ENCODE results near the gene ARF1.
A peak's percentile ranks its signal among the peaks of the same experiment; 100 is the strongest.
"Not testable (repeated sequence)": the region's sequence is repeated elsewhere in the genome, so short reads cannot be mapped to it uniquely, and the experiment has no call there.

ARF1 gene

DNA sequence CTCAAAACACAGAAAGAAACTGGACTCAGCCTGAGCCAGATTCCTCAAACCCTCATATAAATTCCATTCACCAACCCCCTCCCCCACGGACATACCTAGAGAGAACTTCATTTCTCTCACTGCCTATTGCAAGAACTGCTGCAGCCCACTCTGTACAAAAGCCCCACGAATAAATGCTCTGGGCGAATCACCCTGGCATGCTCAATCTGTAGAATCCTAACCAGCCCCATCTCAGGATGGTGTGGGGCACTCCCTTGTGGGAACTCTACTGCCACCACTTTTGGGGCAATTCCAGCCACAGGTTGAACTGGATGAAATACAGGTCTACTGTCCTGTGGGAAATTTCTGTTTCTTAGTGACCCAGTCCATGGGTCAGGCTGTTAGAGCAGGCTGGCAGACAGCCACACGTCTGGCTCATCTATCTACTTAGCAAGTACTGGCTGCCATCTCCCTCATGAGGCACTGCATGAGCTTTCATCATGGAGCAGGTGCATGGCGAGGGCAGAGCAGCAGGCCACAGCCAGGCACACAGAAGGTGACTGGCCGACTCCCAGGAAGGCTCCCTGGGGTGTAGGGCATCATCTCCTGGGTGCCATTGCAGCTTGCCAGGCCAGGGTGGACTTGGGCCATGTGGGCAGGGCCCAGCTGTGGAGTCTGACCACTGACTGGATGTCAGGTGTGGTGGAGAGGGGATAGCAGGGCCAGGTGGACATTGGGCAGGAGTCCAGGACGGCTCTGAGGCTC, 22.2 kb downstream of the ARF1 start:
- DNase-seq = peak; percentile 30

DNA sequence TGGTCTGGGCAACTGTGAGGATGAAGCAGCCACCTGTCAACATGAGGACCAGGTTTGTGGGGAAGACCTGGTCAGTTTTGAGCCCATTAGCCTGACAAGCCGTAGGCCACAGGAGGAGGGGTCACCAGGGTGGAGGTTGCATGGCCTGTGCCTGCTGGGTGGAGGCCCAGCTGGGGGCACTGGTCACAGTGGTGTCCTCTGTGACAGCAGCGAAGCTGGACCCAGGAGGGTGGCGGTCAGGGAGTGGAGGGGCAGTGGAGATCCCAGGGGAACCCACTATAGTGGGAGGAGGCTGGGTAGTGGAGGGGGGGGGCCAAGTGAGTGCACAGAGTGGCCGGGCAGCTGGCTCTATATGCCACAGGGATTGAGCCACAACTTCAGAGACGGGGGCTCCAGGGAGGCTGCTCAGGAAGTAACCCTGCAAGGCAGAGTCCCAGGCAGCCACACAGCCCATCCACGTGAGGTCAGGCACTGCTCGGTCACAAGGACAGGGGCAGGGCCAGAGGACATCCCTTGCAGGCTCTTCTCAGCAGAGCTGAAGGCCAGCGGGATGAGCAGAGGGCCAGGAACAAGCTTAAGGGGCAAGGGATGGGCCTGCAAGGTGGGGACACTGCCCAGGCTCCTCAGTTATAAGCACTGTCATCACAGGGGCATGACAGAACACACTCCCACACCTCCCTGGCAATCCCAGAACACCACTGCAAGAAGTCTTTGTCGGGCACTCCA, 22.9 kb downstream of the ARF1 start:
- no peak for DNase-seq

- no peak for DNase-seq
Measured at GRCh38 chr1:228105996-228106799, 23.7 kb downstream of the ARF1 start.

DNA sequence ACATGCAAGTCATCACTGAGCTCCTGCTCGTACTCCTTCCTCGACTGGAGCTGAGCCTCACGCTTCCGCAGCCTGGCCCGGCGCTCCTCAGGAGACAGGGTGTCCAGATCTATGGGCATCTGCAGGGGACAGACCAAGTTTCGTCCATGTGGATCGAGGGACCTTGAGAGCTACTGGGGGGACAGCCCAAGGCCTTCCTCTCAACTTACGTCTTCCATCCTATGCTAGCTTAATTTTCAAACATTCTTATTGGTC, 24.2 kb downstream of the ARF1 start:
- DNase-seq = no peak

DNA sequence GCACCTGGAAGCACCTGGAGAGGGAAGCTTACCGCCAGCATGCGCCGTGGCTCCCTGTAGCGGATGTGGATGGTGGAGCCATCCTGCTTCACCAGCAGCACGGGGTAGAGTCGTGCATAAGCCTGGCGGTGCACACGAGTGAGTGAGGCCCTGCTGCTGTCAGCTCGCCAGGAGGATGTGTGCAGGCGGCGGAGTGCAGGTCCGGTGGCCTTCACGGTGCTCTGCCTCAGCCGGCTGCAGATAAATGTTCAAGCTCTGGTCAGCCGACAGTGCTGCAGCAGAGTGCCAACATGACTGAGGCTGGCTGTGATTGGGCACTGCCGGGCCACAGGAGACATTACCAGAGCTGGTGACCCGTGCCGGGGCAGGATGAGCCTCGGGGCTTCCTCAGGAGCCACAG, 25.1 kb downstream of the ARF1 start:
- no peak for DNase-seq

DNA sequence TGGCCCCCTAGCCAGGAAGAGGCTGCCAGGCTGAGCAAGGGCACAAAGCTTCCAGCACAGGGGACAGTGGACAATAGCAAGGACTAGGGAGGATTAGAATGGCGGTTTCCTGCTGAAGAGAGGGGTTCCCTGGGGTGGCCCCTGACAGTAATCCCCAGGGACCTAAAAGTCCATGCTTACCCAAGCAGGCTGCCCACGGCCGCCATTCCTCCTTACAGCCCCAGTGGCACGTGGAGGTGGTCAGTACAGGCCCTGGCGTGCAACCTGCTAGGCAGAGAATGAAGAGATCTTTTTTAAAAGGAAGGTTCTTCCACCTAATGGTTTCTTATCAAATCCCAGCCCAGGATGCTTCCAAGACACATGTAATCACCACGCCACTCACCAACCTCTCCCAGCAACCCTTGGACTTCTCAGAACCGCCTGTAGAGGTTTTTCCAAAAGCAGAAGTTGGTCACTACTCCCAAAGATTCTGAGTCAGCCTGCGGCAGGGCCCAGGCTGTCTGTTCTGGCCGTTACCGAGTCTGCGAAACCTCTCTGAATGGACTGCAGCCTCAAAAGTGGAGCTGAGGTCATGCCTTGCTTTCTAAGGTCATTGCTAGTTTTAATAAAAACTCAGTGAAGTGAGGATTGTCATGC, 25.7 kb downstream of the ARF1 start:
- DNase-seq = no peak

GRCh38 chr1:228108742-228109072, 26.2 kb downstream of the ARF1 start:
- no peak for DNase-seq

DNA sequence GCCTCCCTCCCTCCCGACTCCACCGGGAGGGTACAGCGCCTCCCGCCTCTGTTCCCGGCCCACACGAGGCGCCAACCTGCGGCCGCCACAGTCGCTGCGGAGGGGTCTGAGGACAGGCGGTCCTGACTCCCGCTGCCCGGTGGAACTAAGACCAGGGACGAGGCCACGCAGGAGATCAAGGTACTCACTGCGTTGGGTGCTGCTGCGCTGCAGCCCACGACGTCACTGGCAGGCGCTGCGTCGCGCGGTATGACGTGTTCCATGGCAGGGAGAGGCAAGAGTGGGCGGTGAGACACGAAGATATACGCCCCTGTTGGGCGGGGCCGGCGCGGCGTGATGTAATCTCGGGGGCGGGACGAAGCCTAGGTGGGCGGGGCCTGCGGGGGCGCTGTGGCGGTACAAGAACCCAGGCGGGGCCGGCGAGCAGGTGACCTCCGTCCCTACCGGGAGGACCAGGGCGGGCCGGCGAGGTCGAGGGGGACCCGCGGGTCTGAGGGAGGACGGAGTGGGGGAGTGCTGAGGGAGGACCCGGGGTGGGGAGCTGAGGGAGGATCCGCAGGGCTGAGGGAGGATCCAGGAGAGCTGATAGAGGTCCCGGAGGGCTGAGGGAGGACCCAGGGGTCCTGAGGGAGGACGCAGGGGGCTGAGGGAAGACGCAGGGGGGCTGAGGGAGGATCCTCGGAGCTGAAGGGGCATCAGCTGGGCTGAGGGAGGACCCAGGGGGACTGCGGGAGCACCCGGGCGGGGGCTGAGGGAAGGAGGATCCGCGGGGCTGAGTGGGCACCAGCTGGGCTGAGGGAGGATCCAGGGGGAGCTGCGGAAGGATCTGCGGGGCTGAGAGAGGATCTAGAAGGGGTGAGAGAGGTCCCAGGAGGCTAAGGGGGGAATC, 26.8 kb downstream of the ARF1 start, which contains the start of gene MRPL55:
Gene MRPL55, minus strand, starts transcription at position 227 of the 889 bp plus-strand sequence. CDS start 1,039 bp downstream, outside the sequence.
- peak; percentile 99 for DNase-seq

- DNase-seq = no peak
Measured at GRCh38 chr1:228109962-228110488, 27.5 kb downstream of the ARF1 start.

DNA sequence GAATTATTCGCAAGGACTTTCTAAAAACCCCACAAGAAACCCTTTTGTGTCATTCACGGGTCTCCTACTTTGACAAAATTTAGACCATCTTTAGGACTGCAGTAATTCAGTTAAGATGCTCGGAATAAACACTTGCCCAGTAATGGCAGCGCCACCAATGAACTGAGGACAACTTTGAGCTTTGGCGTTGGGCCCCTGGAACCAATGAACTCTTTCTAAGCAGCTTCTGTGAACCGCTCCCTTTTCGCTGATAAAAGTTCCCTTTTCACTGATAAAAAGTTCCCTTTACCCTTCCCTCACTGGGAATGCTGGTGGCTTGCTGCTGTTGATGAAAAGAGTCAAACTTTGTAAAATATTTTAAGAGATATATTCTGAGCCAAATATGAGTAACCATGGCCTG, 28.0 kb downstream of the ARF1 start:
- no peak for DNase-seq

- not testable (repeated sequence) for DNase-seq
Measured at GRCh38 chr1:228111315-228111714, 28.8 kb downstream of the ARF1 start.

- no peak for DNase-seq
Measured at GRCh38 chr1:228112167-228112566, 29.7 kb downstream of the ARF1 start.

DNA sequence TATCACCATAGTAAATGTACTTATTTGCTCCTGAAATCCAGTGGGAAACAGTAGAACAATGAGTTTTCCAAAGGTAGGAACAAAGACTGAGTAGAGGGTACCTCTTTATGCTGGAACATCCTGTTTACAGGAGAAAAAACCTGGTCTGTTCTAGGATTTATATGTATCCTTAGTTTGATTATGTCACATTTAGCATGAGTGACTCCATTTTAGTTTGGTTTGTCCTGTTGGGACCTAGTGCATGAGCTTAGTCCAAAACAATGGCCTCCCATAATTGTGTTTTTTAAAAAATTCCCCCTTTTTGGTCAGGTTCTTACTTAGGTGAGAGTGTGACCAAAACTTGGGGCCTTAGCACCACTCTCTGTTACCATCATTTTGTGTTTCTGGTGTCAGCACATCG, 30.1 kb downstream of the ARF1 start:
- no peak for DNase-seq

DNA sequence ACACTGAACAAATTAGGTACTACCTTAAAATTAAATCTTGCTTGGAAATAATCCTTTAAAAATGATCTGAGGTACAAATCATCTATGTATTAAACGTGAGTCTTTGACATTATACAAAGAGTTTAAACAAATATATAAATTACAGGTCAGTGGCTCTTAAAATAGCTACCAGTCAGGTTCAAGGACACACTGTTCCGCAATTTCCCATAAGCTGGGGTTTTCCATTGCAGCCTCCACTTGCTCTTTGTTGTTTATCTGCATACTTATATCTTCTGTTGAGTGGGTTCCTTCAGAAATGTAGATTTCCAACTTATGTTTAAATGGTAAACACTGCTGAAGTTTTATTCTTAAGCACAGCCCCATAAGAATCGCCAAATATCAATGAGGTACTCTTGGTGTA, 32.3 kb downstream of the ARF1 start:
- DNase-seq = no peak

- no peak for DNase-seq
Measured at GRCh38 chr1:228117335-228117734, 34.8 kb downstream of the ARF1 start.

DNA sequence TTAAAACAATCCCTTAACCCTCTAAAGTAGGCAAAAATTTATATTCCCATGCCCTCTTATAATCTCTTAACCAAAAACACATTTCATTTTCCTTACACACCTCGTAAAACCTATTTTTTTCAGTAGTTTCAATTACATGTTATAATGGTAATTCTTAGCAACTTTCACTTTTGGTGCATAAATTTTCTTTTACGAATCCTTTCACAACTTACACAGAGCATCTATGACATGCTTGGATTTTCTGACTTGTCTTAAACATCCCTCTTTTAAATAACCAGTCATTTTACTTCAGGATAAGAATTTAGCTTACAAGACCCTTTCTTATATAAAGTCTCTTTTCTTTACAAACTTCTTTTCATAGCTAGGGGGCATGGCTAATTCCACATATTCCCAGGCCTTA, 35.5 kb downstream of the ARF1 start:
- no peak for DNase-seq

DNA sequence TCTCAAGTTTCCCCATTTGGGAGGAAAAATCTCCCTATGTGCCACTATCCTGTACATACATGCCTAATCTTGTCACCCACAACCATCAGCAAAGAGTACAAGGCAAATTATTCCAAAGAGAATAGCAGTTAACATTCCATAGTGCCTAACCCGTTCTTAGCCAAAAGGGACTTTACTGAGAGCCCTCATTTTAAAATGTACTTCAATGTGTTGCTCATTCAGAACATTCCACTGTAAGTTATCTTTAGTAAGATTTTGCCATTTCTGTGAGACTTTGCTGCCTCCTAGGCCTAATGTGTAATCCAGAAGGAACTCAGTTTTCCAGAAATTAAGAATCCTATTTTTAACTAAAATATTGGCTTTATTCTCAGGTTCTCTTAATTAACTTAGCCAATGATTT, 37.8 kb downstream of the ARF1 start:
- no peak for DNase-seq

DNA sequence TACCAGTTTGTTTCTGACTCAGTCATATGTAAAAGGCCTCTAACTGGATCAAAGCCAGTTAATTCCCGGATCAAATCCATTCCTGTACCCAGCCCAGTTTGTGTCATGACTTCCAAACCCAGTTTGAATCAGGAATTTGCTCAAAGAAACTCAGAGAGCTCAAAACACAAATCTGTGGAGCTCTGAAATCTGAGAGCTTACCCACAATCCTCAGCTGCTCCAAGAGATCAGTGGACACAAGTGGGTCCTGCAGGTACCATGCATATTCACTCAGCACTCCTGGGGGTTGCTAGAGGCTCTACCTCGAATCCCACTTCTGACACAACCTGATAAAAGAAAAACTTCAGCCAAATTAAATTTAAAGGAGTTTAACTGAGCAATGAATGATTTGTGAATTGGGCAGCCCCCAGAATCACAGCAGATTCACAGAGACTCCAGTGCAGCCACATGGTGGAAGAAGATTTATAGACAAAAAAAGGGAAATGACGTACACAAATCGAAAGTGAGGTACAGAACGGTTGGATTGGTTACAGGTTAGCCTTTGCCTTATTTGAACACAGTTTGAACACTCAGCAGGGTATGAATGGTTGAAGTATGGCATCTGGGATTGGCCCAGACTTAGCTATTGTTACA, 38.5 kb downstream of the ARF1 start:
- DNase-seq = no peak

DNA sequence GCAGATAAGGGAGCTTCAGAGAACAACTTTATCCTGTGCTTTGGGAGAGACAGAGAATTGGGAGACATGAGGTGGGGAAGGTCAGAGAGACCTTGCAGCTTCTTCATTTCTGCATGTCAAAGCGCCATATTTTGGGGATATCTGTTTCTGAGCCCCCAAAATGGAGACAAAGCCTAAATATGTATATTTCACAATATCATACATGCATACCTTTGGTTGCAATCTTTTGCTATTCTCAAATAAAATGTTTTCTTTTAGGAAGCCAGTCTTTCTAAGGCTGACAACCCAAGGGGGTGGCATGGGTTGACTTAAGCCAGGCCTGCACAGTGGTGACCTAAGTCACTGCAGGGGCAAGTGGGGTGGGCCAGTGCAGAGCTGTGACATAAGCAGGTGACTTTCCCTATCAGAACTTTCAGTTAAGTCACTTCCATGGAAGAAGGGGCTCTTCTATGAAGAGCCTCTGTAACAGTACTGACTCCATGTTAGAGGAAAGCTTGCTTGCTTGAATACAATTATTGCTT, 40.5 kb downstream of the ARF1 start:
- no peak for DNase-seq

DNA sequence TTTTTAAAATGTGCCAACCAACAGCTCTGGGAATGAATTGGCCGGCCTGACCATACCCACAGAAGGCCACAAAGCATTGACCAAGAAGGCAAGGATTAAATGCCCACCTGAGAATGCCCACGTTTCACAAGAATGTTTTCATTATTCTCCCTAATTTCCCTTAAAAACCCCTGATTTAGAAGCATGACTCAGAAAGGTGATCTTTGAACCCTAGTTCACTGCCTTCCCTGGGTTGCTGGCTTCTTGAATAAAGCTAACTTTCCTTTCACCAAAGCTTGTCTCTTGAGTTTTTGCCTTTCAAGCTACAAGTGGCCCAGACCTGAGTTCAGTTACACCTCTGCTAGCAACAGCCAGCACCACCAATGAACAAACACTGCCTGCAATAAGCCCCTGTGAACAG, 41.0 kb downstream of the ARF1 start:
- DNase-seq = no peak

DNA sequence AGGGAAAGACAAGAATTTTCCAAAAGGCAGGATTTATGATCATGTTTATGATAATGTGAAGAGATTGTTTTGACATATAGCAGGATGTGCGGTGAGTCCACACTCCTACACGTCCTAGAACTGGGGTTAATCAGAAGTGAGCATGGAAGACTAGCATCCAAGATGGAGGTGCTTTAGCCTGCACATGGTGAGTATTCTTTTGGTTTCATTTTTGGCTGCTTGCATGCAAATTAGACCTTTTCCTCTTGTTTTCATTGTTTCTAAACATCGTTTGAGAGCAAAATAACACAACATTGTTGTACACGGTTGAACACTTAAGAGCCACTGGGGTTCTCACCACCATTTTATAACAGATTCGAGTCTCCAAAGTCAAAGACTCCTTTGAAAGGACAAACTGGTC, 42.7 kb downstream of the ARF1 start:
- DNase-seq = no peak

- no peak for DNase-seq
Measured at GRCh38 chr1:228131766-228132165, 49.3 kb downstream of the ARF1 start.

Measured in femur (tissue), 1 donor.